HEK293 (cell line): ENCODE data around the gene GPR62.

ENCODE experiments used
- CTCF ChIA-PET: fragments of 350-600 bp; formaldehyde crosslinking; extraction: SDS; loops from one replicate; lab custom pipeline; 2021; ENCODE audit warnings: antibody characterized with exemption; lab: Yijun Ruan, JAX
- POLR2A ChIA-PET: fragments of 300-600 bp; formaldehyde crosslinking; extraction: SDS; loops from one replicate; lab custom pipeline; 2020; ENCODE audit warnings: antibody characterized with exemption, inconsistent platforms; lab: Yijun Ruan, JAX
- H3K27ac ChIP-seq: fragments of 200-500 bp; sonication (Bioruptor generic); 2 replicates; pipeline ENCODE4 v1.5.1; 2014; ENCODE audit warnings: low read depth, low read length, control low read depth, inconsistent platforms; ENCODE audit errors: extremely low read depth
- H3K36me3 ChIP-seq, 2 experiments: fragments of 200-500 bp in 1 of 2; sonication (Bioruptor generic) in 1 of 2; 1 replicate in 1 of 2; 2 replicates in 1 of 2; pipeline ENCODE4 v1.5.1; 2014 to 2017; ENCODE audit warnings: inconsistent platforms in 2 of 2, low read length in 2 of 2; ENCODE audit not compliant: control insufficient read depth in 2 of 2, insufficient read depth in 1 of 2
- H3K4me1 ChIP-seq: fragments of 200-500 bp; sonication (Bioruptor generic); 2 replicates; pipeline ENCODE4 v1.5.1; 2014; ENCODE audit warnings: mild to moderate bottlenecking, low read length, inconsistent platforms; ENCODE audit not compliant: control insufficient read depth, insufficient read depth
- H3K4me3 ChIP-seq: 2 replicates; pipeline ENCODE4 v1.5.1; 2011; ENCODE audit warnings: low read depth, mild to moderate bottlenecking, control low read depth, low read length, moderate library complexity
- H3K9me3 ChIP-seq: fragments of 200-500 bp; sonication (Bioruptor generic); 2 replicates; pipeline ENCODE4 v1.5.1; 2014; ENCODE audit warnings: low read depth, low read length, inconsistent platforms; ENCODE audit not compliant: control insufficient read depth, insufficient read depth
- GLIS1 ChIP-seq: fragments of 450-650 bp; formaldehyde crosslinking; IDR thresholded peaks from 2 replicates; pipeline ENCODE4 v1.5.1; 2016; ENCODE audit warnings: missing biosample characterization, missing genetic modification characterization
- HOXC10 ChIP-seq: sonication (generic); formaldehyde crosslinking; IDR thresholded peaks from 2 replicates; pipeline ENCODE4 v1.8.1; 2023; ENCODE audit warnings: mild to moderate bottlenecking, missing genetic modification reagents
- RBAK ChIP-seq: fragments of 450-650 bp; formaldehyde crosslinking; IDR thresholded peaks from 2 replicates; pipeline ENCODE4 v1.5.1; 2016; ENCODE audit warnings: missing biosample characterization, missing genetic modification characterization
- YY1 ChIP-seq: fragments of 450-650 bp; formaldehyde crosslinking; IDR thresholded peaks from 2 replicates; pipeline ENCODE4 v1.5.1; 2018; ENCODE audit warnings: missing biosample characterization, missing genetic modification characterization
- ZBTB8A ChIP-seq: fragments of 450-650 bp; formaldehyde crosslinking; IDR thresholded peaks from 2 replicates; pipeline ENCODE4 v1.5.1; 2016; ENCODE audit warnings: missing biosample characterization, missing genetic modification characterization
- ZNF132 ChIP-seq: fragments of 450-650 bp; formaldehyde crosslinking; IDR thresholded peaks from 2 replicates; pipeline ENCODE4 v1.5.1; 2017; ENCODE audit warnings: missing biosample characterization, missing genetic modification characterization, borderline replicate concordance
- ZNF148 ChIP-seq: fragments of 450-650 bp; formaldehyde crosslinking; IDR thresholded peaks from 2 replicates; pipeline ENCODE4 v1.5.0; 2017; ENCODE audit warnings: missing biosample characterization, missing genetic modification characterization, borderline replicate concordance
- ZNF174 ChIP-seq: fragments of 450-650 bp; formaldehyde crosslinking; IDR thresholded peaks from 2 replicates; pipeline ENCODE4 v1.5.0; 2017; ENCODE audit warnings: missing biosample characterization, mild to moderate bottlenecking, missing genetic modification characterization
- ZNF302 ChIP-seq: fragments of 450-650 bp; formaldehyde crosslinking; IDR thresholded peaks from 2 replicates; pipeline ENCODE4 v1.5.1; 2016; ENCODE audit warnings: missing biosample characterization, missing genetic modification characterization, low read depth
- ZNF404 ChIP-seq: fragments of 450-650 bp; formaldehyde crosslinking; IDR thresholded peaks from 2 replicates; pipeline ENCODE4 v1.5.1; 2017; ENCODE audit warnings: missing biosample characterization, missing genetic modification characterization
- ZNF426 ChIP-seq: fragments of 450-650 bp; formaldehyde crosslinking; IDR thresholded peaks from 2 replicates; pipeline ENCODE4 v1.5.1; 2017; ENCODE audit warnings: missing biosample characterization, missing genetic modification characterization, mild to moderate bottlenecking, inconsistent platforms, moderate library complexity
- ZNF488 ChIP-seq: fragments of 450-650 bp; formaldehyde crosslinking; IDR thresholded peaks from 2 replicates; pipeline ENCODE4 v1.5.1; 2016; ENCODE audit warnings: missing biosample characterization, missing genetic modification characterization
- ZNF501 ChIP-seq: fragments of 450-650 bp; formaldehyde crosslinking; IDR thresholded peaks from 2 replicates; pipeline ENCODE4 v1.5.1; 2016; ENCODE audit warnings: missing biosample characterization, missing genetic modification characterization
- ZNF529 ChIP-seq: fragments of 450-650 bp; formaldehyde crosslinking; IDR thresholded peaks from 2 replicates; pipeline ENCODE4 v1.5.1; 2017; ENCODE audit warnings: missing genetic modification characterization, missing biosample characterization; ENCODE audit not compliant: insufficient replicate concordance
- ZNF621 ChIP-seq: fragments of 450-650 bp; formaldehyde crosslinking; IDR thresholded peaks from 2 replicates; pipeline ENCODE4 v1.5.1; 2017; ENCODE audit warnings: missing biosample characterization, missing genetic modification characterization
- ZNF664 ChIP-seq: fragments of 450-650 bp; formaldehyde crosslinking; IDR thresholded peaks from 2 replicates; pipeline ENCODE4 v1.5.1; 2016; ENCODE audit warnings: missing biosample characterization, missing genetic modification characterization
- ZNF791 ChIP-seq: fragments of 450-650 bp; formaldehyde crosslinking; IDR thresholded peaks from 2 replicates; pipeline ENCODE4 v1.5.1; 2016; ENCODE audit warnings: missing biosample characterization, missing genetic modification characterization
- ZNF843 ChIP-seq: fragments of 450-650 bp; formaldehyde crosslinking; IDR thresholded peaks from 2 replicates; pipeline ENCODE4 v1.5.1; 2016; ENCODE audit warnings: missing biosample characterization, missing genetic modification characterization
- ZSCAN16 ChIP-seq: fragments of 450-650 bp; formaldehyde crosslinking; IDR thresholded peaks from 2 replicates; pipeline ENCODE4 v1.5.1; 2016; ENCODE audit warnings: missing biosample characterization, missing genetic modification characterization
- ZSCAN23 ChIP-seq: fragments of 450-650 bp; formaldehyde crosslinking; IDR thresholded peaks from 2 replicates; pipeline ENCODE4 v1.5.1; 2016; ENCODE audit warnings: missing biosample characterization, missing genetic modification characterization
- ZXDB ChIP-seq: fragments of 450-650 bp; formaldehyde crosslinking; IDR thresholded peaks from 2 replicates; pipeline ENCODE4 v1.5.1; 2016; ENCODE audit warnings: missing biosample characterization, missing genetic modification characterization
- TF ChIP-seq, protein P1 (sequence below): fragments of 450-650 bp; formaldehyde crosslinking; IDR thresholded peaks from 2 replicates; pipeline ENCODE4 v1.5.1; 2017; ENCODE audit warnings: missing biosample characterization, missing genetic modification characterization

The GPR62 gene

DNA sequence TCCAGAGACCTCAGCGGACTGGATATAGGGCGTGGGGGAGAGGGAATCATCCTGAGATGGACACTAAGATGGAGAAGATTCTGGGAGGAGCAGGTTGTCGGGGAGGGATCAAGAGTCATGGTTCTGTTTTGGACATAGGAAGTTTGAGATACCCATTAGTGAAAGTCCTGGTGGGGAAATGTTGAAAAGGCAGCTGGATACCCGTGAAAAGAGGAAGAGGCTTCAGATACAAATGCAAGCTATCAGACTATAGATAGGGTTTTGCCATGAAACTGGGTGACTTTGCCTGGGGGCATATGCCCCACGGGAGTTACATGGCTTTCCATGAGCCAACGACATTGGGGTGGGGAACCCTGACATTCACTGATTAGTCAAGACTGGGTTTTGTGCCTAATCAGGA lies 1.1 kb upstream of the GPR62 start:
- POLR2A ChIA-PET = interaction anchor here (0.9 to 1.3 kb wide), 3 partner anchors 28 to 38 kb away, joined by 3 to 5 read pairs (median 4); partner anchors contain the start of gene ACY1
- no peak overlapping the region for H3K4me3 ChIP-seq
- H3K27ac ChIP-seq = no peak overlapping the region
- H3K36me3 ChIP-seq = peaks cover 0 to 19% of the 10 kb centered on the region in 2 experiments; a peak in 1 of 3 replicates
- CTCF ChIA-PET = interaction anchor here (0.6 to 2.8 kb wide), 2 partner anchors 12 to 19 kb away, joined by 3 to 6 read pairs; partner anchors contain the start of genes PARP3 and RRP9
- no peaks in the 10 kb centered on the region for H3K9me3 ChIP-seq
- TF ChIP-seq GLIS1 (tag by site-specific recombination) (no peak), ZSCAN23 (tag by site-specific recombination) (no peak), ZNF148 (tag by site-specific recombination) (no peak), ZNF404 (tag by site-specific recombination) (no peak), ZBTB8A (tag by site-specific recombination) (no peak), ZNF174 (tag by site-specific recombination) (no peak), ZNF791 (tag by site-specific recombination) (no peak), ZNF488 (tag by site-specific recombination) (no peak)
- TF ChIP-seq, protein P1, sequence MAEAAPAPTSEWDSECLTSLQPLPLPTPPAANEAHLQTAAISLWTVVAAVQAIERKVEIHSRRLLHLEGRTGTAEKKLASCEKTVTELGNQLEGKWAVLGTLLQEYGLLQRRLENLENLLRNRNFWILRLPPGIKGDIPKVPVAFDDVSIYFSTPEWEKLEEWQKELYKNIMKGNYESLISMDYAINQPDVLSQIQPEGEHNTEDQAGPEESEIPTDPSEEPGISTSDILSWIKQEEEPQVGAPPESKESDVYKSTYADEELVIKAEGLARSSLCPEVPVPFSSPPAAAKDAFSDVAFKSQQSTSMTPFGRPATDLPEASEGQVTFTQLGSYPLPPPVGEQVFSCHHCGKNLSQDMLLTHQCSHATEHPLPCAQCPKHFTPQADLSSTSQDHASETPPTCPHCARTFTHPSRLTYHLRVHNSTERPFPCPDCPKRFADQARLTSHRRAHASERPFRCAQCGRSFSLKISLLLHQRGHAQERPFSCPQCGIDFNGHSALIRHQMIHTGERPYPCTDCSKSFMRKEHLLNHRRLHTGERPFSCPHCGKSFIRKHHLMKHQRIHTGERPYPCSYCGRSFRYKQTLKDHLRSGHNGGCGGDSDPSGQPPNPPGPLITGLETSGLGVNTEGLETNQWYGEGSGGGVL (tag by site-specific recombination) = no peak
- TF ChIP-seq, all 188 proteins: peak for 0
- no peaks in the 10 kb centered on the region for H3K4me1 ChIP-seq

GRCh38 chr3:51954713-51955112 lies 468 bp upstream of the GPR62 start:
- Histone ChIP-seq H3K4me3 (no peak overlapping the region), H3K4me1 (no peaks in the 10 kb centered on the region), H3K27ac (no peak overlapping the region), H3K36me3 (peaks cover 0 to 25% of the 10 kb centered on the region in 2 experiments; a peak in 1 of 3 replicates), H3K9me3 (no peaks in the 10 kb centered on the region)
- TF ChIP-seq ZNF302 (tag by site-specific recombination) (no peak), ZNF501 (tag by site-specific recombination) (no peak), ZNF664 (tag by site-specific recombination) (peak; percentile 79), ZNF132 (tag by site-specific recombination) (no peak)
- ChIA-PET CTCF (interaction anchor here (1.0 to 2.8 kb wide), 2 partner anchors 12 to 324 kb away, joined by 6 read pairs; partner anchors contain the start of genes PARP3, RRP9 and WDR82), POLR2A (interaction anchor here (0.9 to 1.3 kb wide), 2 partner anchors 28 to 38 kb away, joined by 3 to 5 read pairs; no protein-coding TSS in a partner anchor)

- Histone ChIP-seq H3K9me3 (no peaks in the 10 kb centered on the region), H3K4me1 (no peaks in the 10 kb centered on the region), H3K27ac (no peak overlapping the region), H3K4me3 (no peak overlapping the region), H3K36me3 (peaks cover 0 to 35% of the 10 kb centered on the region in 2 experiments; a peak in 1 of 3 replicates)
- ChIA-PET CTCF (interaction anchor here (1.2 to 2.8 kb wide), 2 partner anchors 14 to 18 kb away, joined by 6 to 7 read pairs; partner anchors contain the start of genes ABHD14B, PARP3 and RRP9), POLR2A (interaction anchor here (1.3 kb wide), 1 partner anchor 40 kb away, joined by 3 read pairs; the partner anchor contains the start of gene RPL29)
- TF ChIP-seq YY1 (tag by site-specific recombination) (no peak), ZNF426 (no peak), ZNF843 (tag by site-specific recombination) (no peak), HOXC10 (CRISPR knock-in tag) (no peak), ZNF529 (tag by site-specific recombination) (no peak), RBAK (tag by site-specific recombination) (no peak), ZNF621 (tag by site-specific recombination) (no peak), ZXDB (tag by site-specific recombination) (no peak), ZSCAN16 (tag by site-specific recombination) (no peak)
These were observed 951 bp downstream of the GPR62 start for GRCh38 chr3:51955893-51956770.
